GM21529 (cell line): Measurements from ENCODE around the gene ACSF2.
"Not testable (repeated sequence)": the region's sequence is repeated elsewhere in the genome, so short reads cannot be mapped to it uniquely, and the experiment has no call there.

ENCODE experiments used
- ATAC-seq: cut with Tn5 transposase; IDR thresholded peaks from one replicate; pipeline ENCODE4 v1.9.1; 2021; ENCODE audit not compliant: unreplicated experiment

The ACSF2 gene, protein sequence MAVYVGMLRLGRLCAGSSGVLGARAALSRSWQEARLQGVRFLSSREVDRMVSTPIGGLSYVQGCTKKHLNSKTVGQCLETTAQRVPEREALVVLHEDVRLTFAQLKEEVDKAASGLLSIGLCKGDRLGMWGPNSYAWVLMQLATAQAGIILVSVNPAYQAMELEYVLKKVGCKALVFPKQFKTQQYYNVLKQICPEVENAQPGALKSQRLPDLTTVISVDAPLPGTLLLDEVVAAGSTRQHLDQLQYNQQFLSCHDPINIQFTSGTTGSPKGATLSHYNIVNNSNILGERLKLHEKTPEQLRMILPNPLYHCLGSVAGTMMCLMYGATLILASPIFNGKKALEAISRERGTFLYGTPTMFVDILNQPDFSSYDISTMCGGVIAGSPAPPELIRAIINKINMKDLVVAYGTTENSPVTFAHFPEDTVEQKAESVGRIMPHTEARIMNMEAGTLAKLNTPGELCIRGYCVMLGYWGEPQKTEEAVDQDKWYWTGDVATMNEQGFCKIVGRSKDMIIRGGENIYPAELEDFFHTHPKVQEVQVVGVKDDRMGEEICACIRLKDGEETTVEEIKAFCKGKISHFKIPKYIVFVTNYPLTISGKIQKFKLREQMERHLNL

GRCh38 chr17:50425682-50426471 is at the start of gene ACSF2:
Gene ACSF2, plus strand, starts transcription at chr17:50426218. Its CDS starts 44 bp downstream, at chr17:50426262.
- ATAC-seq, result peak; percentile 57

DNA sequence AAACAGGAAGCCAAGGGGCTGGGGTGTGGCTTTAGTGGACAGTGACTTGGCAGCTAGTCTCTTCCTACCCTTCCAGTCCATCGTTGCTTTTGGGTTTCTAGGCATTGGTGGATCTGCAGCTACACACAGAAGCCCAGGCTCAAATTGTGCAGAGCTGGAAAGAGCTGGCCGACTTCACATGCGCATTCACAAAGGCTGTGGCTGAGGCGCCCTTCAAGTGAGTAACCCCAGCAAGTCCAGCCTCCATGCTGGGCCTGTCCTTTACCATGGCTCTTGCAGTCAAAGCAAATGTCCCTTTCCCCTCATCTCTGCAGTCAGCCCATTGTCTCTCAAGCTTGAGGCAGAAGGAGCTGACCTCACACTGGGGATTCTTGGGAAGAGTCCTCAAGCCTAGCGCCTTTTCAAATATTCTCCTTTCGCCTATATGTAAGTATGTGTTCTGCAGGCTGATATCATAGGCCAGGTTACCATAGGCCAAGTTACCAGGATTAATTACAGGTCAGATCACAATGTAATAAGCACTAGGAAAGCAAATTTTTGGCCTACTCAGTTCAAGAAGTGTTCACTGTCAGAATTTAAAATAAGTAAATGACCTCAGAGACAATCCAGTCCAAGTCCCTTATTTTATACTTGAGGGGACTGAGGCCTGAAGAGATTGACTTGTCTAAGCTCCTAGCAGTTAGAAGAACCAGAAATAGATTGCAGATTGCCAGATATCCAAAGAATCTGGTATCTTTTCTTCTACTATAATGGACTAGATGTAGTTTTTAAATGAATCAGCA is 46.5 kb upstream of the ACSF2 start:
- ATAC-seq, result no peak

DNA sequence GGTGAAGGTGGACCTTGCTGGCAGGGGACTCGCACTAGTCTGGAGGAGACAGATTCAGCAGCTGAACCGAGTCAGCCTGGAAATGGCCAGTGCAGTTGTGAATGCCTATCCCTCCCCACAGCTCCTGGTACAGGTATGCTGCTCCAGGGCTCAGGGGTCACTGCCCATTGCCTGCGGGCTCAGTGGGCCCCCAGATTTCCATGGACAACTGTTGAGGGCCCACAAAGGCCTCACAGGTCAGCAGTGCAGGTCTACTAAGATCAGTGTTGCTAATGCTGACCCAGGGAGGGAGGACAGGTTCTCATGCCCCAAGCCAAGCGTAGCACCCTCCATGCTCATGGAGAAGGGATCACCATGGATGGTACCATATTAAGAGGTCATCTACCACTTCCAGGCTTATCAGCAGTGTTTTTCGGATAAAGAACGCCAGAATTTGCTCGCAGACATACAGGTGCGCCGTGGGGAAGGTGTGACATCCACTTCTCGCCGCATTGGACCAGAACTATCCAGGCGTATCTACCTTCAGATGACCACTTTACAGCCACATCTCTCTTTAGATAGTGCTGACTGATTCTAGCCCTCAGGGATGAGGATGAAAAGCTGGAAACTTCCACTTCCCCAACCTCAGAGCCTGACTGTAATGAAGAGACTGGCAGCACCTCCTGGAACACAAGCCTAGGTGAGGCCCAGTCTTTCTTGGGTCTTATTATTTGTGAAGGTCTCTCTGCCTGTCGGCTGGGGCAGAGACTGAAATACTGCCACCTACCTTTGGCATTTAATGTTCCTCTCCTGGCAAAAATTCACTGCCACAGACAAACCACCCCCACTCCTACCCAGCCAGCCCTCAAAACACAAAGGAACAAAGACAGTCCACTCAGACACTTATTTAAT is 45.4 kb upstream of the ACSF2 start:
- no peak for ATAC-seq

- no peak for ATAC-seq
Observed at GRCh38 chr17:50381260-50381815, 44.7 kb upstream of the ACSF2 start.

GRCh38 chr17:50381920-50382319 is 44.1 kb upstream of the ACSF2 start:
- no peak for ATAC-seq

- ATAC-seq, result no peak
Observed at GRCh38 chr17:50382931-50383330, 43.1 kb upstream of the ACSF2 start.

- ATAC-seq, result no peak
Observed at GRCh38 chr17:50386510-50386909, 39.5 kb upstream of the ACSF2 start.

GRCh38 chr17:50388728-50389127 is 37.3 kb upstream of the ACSF2 start:
- no peak for ATAC-seq

GRCh38 chr17:50389534-50389933 is 36.5 kb upstream of the ACSF2 start:
- ATAC-seq, result no peak

DNA sequence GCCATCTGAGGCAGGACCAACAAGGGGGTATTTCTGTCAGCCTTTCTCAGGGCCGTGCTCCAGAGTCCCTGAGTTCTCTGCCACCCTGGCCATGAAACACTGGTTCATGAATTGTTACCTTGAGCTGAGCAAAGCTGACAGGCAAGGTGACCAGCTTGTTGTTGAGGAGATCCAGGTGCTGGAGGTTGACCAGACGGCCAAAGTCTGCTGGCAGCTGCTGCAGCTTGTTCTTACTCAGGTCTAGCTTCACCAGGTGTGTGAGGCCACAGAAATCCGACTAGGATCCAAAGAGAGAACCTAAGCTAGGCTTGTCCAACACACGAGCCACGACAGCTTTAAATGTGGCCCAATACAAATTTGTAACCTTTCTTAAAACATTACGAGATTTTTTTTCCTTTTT is 33.4 kb upstream of the ACSF2 start:
- ATAC-seq, result no peak

DNA sequence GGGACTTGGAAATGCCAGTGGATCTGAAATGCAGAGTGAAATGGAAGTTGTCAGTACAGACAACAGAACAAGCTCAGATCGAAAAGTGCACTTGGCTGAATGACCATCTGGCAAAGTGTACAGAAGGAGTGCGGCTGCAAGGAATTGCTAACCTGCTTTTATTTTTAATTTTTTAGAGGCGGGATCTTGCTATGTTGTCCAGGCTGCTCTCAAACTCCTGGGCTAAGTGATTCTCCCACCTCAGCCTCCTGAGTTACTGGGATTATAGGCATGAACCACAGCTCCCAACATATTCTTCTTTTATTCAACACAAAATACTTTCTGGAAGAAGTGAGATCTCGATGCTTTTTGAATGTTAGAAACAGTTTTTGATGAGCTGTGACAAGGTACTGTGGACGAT is 32.3 kb upstream of the ACSF2 start:
- no peak for ATAC-seq

DNA sequence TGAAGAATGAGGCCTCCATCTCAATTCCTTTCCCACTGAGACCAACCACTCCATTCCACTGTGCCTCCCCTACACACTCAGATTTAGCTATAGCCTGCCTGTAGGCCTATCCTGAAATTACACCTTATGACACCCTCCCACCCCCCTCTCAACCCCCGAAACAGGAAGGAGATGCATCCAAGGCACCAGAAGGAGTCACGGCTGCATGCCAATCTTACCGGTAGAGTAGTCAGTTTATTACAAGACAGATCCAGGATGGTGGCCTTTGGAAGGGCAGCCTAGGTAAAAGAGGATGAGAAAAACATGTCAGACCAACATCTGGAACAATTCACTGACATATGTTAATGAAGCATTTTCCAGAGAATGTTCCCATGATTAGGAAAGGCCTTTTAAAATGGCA is 31.3 kb upstream of the ACSF2 start:
- ATAC-seq, result no peak

DNA sequence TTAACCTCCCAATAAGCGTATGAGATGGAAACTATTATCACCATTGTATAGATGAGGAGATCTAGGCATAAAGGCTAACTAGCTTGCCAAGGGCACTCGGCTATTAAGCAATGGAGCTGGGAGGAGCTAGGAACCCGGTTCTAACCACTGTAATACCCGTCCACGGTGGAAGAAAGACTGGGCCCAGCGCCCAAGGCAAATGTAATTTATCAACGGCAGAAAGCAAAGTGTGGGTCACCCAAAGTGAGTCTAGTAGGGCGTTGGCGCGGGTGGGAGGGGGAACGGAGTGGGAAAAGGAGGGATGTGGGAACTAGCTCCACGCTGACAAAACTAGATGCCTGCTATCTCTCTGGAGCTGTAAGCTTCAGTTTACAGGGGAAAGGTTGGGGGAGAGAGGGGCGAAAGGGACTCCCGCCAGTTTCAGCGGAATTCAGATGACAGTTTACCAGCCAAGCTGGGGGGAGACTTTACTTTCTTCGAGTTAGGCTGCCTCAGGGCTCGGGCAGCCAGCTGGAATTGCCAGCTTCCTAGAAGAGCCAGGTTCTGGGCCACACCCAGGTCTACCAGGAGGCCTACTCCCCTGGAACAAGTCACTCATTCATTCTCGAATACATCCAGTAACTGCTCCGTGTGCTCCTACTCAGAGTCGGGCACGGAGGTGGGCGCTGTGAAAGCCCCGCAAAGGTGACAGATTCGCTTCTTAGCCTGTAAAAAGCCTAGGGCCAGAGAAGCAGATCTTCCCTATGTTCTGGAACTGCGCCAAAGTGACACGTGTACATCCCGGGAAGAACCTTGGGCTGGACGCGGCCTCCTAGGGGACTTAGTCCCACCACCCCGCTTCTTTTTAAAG is 29.5 kb upstream of the ACSF2 start:
- ATAC-seq, result no peak

DNA sequence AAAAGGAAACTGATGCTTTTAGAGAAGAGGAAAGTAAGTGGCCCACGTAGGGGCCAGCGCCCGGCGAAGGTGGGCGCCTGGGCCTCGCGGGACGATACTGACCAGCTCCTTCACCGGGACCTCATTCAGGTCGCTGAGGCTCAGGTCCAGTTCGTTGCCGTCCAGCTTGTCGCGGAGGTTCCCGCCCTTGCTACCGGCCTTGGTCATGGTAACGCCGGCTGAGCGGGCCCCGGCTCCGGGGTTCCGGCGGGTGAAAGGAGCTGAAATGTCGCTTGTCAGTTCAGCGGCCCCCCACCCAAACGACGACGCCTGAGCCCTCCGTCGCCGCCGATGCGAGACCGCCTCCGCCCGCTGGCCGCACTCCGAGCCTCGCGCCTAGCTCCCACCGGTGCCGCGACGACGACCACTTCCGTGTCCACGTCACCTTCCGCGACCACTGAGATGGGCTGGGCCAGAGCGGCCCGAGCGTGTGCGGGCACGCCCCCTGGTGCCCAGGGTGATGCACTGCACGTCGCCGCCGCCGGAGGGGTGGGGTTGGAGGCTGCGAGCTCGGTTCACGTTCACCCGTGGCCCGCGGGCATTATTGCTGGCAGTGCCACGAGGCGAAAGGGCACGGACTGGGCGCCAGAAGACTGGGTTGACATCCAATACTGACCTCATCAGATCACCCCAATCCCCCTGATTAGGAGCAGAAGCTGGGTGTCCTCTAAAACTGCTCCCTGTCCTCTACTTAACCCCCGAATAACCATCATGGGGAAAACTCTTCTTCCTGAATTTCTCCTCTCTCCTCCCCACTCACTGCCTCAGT is 28.7 kb upstream of the ACSF2 start, which contains the start of gene LRRC59:
Gene LRRC59 (minus strand): TSS at position 413 of the 808 bp plus-strand sequence. CDS start 206 bp downstream, at position 207.
- ATAC-seq, result peak; percentile 95

GRCh38 chr17:50397919-50398285 is 28.1 kb upstream of the ACSF2 start:
- ATAC-seq, result no peak

- not testable (repeated sequence) for ATAC-seq
Observed at GRCh38 chr17:50398672-50399071, 27.3 kb upstream of the ACSF2 start.

GRCh38 chr17:50399591-50399990 is 26.4 kb upstream of the ACSF2 start:
- not testable (repeated sequence) for ATAC-seq

- ATAC-seq, result not testable (repeated sequence)
Observed at GRCh38 chr17:50405351-50405750, 20.7 kb upstream of the ACSF2 start.
